Keratinocyte (primary cell): ENCODE measurements around the gene PTER.

ENCODE experiments used
- EZH2 ChIP-seq: IDR thresholded peaks from one replicate; pipeline ENCODE4 v1.6.1; 2012; ENCODE audit warnings: inconsistent platforms, mild to moderate bottlenecking, low read length, moderate library complexity
- TF ChIP-seq, protein P1 (sequence below), 3 experiments: IDR thresholded peaks in 1 of 3; conservative IDR thresholded peaks in 1 of 3; optimal IDR thresholded peaks in 1 of 3; 2 replicates in 2 of 3; 3 replicates in 1 of 3; pipeline versions ENCODE3 to v1.5.1; 2011; ENCODE audit warnings: low read length in 3 of 3, mild to moderate bottlenecking in 3 of 3, moderate library complexity in 2 of 3, control low read depth in 1 of 3, inconsistent platforms in 1 of 3; ENCODE audit not compliant: insufficient read depth in 2 of 3; ENCODE audit errors: extremely low read depth in 1 of 3

DNA sequence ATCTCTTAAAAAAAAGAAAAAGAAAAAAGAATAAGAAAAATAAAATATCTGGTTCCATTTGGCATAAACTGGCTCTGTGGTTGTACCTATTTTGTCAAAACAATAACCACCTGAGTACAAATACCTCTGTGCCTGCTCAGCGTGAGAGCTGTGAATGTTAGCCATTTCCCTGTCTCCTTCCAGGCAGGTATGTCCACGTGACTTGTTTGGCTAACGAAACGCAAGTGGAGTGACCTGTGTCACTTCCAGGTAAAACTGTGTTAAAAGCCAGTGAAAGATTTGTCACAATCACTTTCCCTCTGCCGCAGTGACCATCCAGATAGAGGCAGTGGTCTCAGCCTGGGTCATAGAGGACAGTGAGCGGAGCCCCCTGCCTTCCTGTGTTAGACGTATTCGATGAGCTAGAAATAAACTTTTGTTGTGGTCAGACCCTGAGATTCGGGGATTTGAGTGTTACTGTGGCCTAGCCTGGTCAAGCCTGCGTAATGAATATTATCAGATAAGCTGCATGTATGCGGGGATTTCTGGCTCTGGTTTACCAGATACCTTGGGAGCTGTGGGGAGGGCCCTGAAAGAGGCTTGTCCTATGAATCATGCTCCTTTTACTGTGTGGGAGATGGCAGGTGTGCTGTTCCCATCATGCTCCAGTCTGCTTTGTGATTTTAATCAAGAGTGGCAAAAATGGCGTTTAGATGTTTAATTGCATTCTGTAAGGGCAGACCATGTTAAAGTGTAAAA lies 3.8 kb downstream of the PTER start:
- TF ChIP-seq, protein P1, sequence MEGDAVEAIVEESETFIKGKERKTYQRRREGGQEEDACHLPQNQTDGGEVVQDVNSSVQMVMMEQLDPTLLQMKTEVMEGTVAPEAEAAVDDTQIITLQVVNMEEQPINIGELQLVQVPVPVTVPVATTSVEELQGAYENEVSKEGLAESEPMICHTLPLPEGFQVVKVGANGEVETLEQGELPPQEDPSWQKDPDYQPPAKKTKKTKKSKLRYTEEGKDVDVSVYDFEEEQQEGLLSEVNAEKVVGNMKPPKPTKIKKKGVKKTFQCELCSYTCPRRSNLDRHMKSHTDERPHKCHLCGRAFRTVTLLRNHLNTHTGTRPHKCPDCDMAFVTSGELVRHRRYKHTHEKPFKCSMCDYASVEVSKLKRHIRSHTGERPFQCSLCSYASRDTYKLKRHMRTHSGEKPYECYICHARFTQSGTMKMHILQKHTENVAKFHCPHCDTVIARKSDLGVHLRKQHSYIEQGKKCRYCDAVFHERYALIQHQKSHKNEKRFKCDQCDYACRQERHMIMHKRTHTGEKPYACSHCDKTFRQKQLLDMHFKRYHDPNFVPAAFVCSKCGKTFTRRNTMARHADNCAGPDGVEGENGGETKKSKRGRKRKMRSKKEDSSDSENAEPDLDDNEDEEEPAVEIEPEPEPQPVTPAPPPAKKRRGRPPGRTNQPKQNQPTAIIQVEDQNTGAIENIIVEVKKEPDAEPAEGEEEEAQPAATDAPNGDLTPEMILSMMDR (optimal IDR thresholded peaks at IDR 0.05 in 1 of 3, IDR thresholded peaks at IDR 0.05 in 1 of 3, conservative IDR thresholded peaks at IDR 0.05 in 1 of 3; ENCODE audit: extremely low read depth in 1 of 3, insufficient read depth in 2 of 3, low read length in 3 of 3) = no peak
- no peak for TF ChIP-seq EZH2
